Keratinocyte (primary cell): Measurements from ENCODE around the gene CASP9. TPM values are rescaled to one million over a fixed set of nuclear protein-coding genes. Genes with fewer than 3 reads are reported as not detected.

Source experiments
- DNase-seq: peaks from one replicate; pipeline ENCODE4 v3.0.0-alpha.2; 2011; ENCODE audit warnings: low read depth, missing footprints, low spot score
- FAIRE-seq: peaks from 2 replicates; lab custom pipeline; 2011; peaks lifted over from hg19 to GRCh38; lab: Jason Lieb, UNC
- H2AFZ ChIP-seq: 2 replicates; pipeline ENCODE4 v1.6.0; 2012; ENCODE audit warnings: low read length, control low read depth, inconsistent platforms; ENCODE audit not compliant: control insufficient read depth
- H3K27ac ChIP-seq: 2 replicates; pipeline ENCODE4 v1.5.1; 2011; ENCODE audit warnings: low read length; ENCODE audit not compliant: control insufficient read depth, insufficient read depth
- H3K27me3 ChIP-seq: 3 replicates; pipeline ENCODE4 v1.6.0; 2011; ENCODE audit warnings: low read length; ENCODE audit not compliant: control insufficient read depth, insufficient read depth; ENCODE audit errors: extremely low read depth
- H3K36me3 ChIP-seq, 2 experiments: 2 replicates in 1 of 2; 3 replicates in 1 of 2; pipeline ENCODE4 v1.5.1; 2011; ENCODE audit warnings: low read length in 2 of 2, mild to moderate bottlenecking in 1 of 2; ENCODE audit not compliant: control insufficient read depth in 2 of 2, insufficient read depth in 2 of 2; ENCODE audit errors: extremely low read depth in 1 of 2
- H3K4me1 ChIP-seq: 3 replicates; pipeline ENCODE4 v1.5.1; 2011; ENCODE audit warnings: low read length; ENCODE audit not compliant: control insufficient read depth, insufficient read depth; ENCODE audit errors: extremely low read depth
- H3K4me2 ChIP-seq: 3 replicates; pipeline ENCODE4 v1.6.0; 2011; ENCODE audit warnings: low read depth, low read length; ENCODE audit not compliant: control insufficient read depth, insufficient read depth; ENCODE audit errors: extremely low read depth
- H3K4me3 ChIP-seq, 3 experiments: fragments of 200-600 bp in 1 of 3; sonication (generic) in 1 of 3; 2 replicates in 2 of 3; 3 replicates in 1 of 3; pipeline ENCODE4 v1.5.1; 2011 to 2016; ENCODE audit warnings: low read length in 3 of 3, mild to moderate bottlenecking in 3 of 3, control low read depth in 2 of 3, inconsistent platforms in 1 of 3, low read depth in 1 of 3, mixed read lengths in 1 of 3, mixed run types in 1 of 3, moderate library complexity in 1 of 3; ENCODE audit not compliant: control insufficient read depth in 2 of 3, insufficient read depth in 2 of 3; ENCODE audit errors: extremely low read depth in 1 of 3
- H3K79me2 ChIP-seq: 2 replicates; pipeline ENCODE4 v1.6.0; 2012; ENCODE audit warnings: low read length; ENCODE audit not compliant: control insufficient read depth, insufficient read depth
- H3K9ac ChIP-seq: 3 replicates; pipeline ENCODE4 v1.6.0; 2011; ENCODE audit warnings: low read length; ENCODE audit not compliant: control insufficient read depth, insufficient read depth; ENCODE audit errors: extremely low read depth
- H3K9me1 ChIP-seq: 3 replicates; pipeline ENCODE4 v1.6.0; 2011; ENCODE audit warnings: low read length; ENCODE audit not compliant: control insufficient read depth, insufficient read depth; ENCODE audit errors: extremely low read depth
- H3K9me3 ChIP-seq: 2 replicates; pipeline ENCODE4 v1.5.1; 2012; ENCODE audit warnings: low read depth, low read length; ENCODE audit not compliant: control insufficient read depth
- H4K20me1 ChIP-seq: 3 replicates; pipeline ENCODE4 v1.6.0; 2011; ENCODE audit warnings: low read length; ENCODE audit not compliant: control insufficient read depth, insufficient read depth; ENCODE audit errors: extremely low read depth
- CTCF ChIP-seq, 3 experiments: IDR thresholded peaks in 1 of 3; conservative IDR thresholded peaks in 1 of 3; optimal IDR thresholded peaks in 1 of 3; 2 replicates in 2 of 3; 3 replicates in 1 of 3; pipeline versions ENCODE3 to v1.5.1; 2011; ENCODE audit warnings: low read length in 3 of 3, mild to moderate bottlenecking in 3 of 3, moderate library complexity in 2 of 3, control low read depth in 1 of 3, inconsistent platforms in 1 of 3; ENCODE audit not compliant: insufficient read depth in 2 of 3; ENCODE audit errors: extremely low read depth in 1 of 3
- EZH2 ChIP-seq: IDR thresholded peaks from one replicate; pipeline ENCODE4 v1.6.1; 2012; ENCODE audit warnings: inconsistent platforms, mild to moderate bottlenecking, low read length, moderate library complexity
- dilution Hi-C: fragments of 300-500 bp; cut with MboI; formaldehyde crosslinking; loops from one replicate; pipeline ENCODE4 v1.7.0; 2020; ENCODE audit warnings: low sequenced_read_pairs; ENCODE audit not compliant: extremely low pct_ligation_motif_present
- polyA plus RNA-seq, 5 experiments: library from polyadenylated mRNA; depleted of rRNA in 3 of 5; stranded (reverse) in 3 of 5; stranded (forward) in 1 of 5; unstranded in 1 of 5; fragments of >200 nt; gene quantifications; 1 replicate in 1 of 5; 2 replicates in 3 of 5; 3 replicates in 1 of 5; pipeline versions ENCODE4 v1.2.1 to v1.2.3, GENCODE V29; 2011 to 2012; ENCODE audit warnings: missing spikeins in 2 of 5, low read depth in 1 of 5, low replicate concordance in 1 of 5

The CASP9 gene
- polyA plus RNA-seq, 1 donor (not counting 4 experiments of a cell fraction or from before 2014, with no cell fraction given), result 4.4 TPM

- no peaks in the 10 kb centered on the region for H3K9me3 ChIP-seq
- H3K9ac ChIP-seq, result no peak overlapping the region
- peaks cover 17 to 21% of the 10 kb centered on the region in 2 experiments for H3K36me3 ChIP-seq
- TF ChIP-seq CTCF (optimal IDR thresholded peaks at IDR 0.05 in 1 of 3, IDR thresholded peaks at IDR 0.05 in 1 of 3, conservative IDR thresholded peaks at IDR 0.05 in 1 of 3; ENCODE audit: extremely low read depth in 1 of 3, insufficient read depth in 2 of 3, low read length in 3 of 3), result no peak
- no peak for TF ChIP-seq EZH2
- no peak overlapping the region for H3K4me3 ChIP-seq
- no peak overlapping the region for H2AFZ ChIP-seq
- H3K9me1 ChIP-seq, result no peaks in the 10 kb centered on the region
- FAIRE-seq (no peak), DNase-seq (no peak)
- dilution Hi-C loops, result no loop called here
- no peaks in the 10 kb centered on the region for H4K20me1 ChIP-seq
- no peaks in the 10 kb centered on the region for H3K27me3 ChIP-seq
- no peak overlapping the region for H3K27ac ChIP-seq
- H3K4me1 ChIP-seq, result no peaks in the 10 kb centered on the region
- no peak overlapping the region for H3K4me2 ChIP-seq
- H3K79me2 ChIP-seq, result no peaks in the 10 kb centered on the region
These were observed 22.6 kb upstream of the CASP9 start for GRCh38 chr1:15546641-15547040.

- no peaks in the 10 kb centered on the region for H3K79me2 ChIP-seq
- H3K4me2 ChIP-seq, result no peak overlapping the region
- H3K9me1 ChIP-seq, result no peaks in the 10 kb centered on the region
- H3K9me3 ChIP-seq, result no peaks in the 10 kb centered on the region
- FAIRE-seq (no peak), DNase-seq (no peak)
- H4K20me1 ChIP-seq, result no peaks in the 10 kb centered on the region
- dilution Hi-C loops, result no loop called here
- no peaks in the 10 kb centered on the region for H3K27me3 ChIP-seq
- no peak overlapping the region for H3K9ac ChIP-seq
- no peak overlapping the region for H2AFZ ChIP-seq
- TF ChIP-seq CTCF (optimal IDR thresholded peaks at IDR 0.05 in 1 of 3, IDR thresholded peaks at IDR 0.05 in 1 of 3, conservative IDR thresholded peaks at IDR 0.05 in 1 of 3; ENCODE audit: extremely low read depth in 1 of 3, insufficient read depth in 2 of 3, low read length in 3 of 3), result no peak
- no peak for TF ChIP-seq EZH2
- H3K36me3 ChIP-seq, result peaks cover 25% of the 10 kb centered on the region in 2 experiments
- no peak overlapping the region for H3K27ac ChIP-seq
- H3K4me1 ChIP-seq, result no peaks in the 10 kb centered on the region
- no peak overlapping the region for H3K4me3 ChIP-seq
These were observed 19.9 kb upstream of the CASP9 start for GRCh38 chr1:15543589-15544568.
